ENCODE measurements around the gene GPR12. TPM values are rescaled to one million over a fixed set of nuclear protein-coding genes. Genes with fewer than 3 reads are reported as not detected.

The GPR12 gene
- polyA plus RNA-seq, 1 experiment, result not detected

DNA sequence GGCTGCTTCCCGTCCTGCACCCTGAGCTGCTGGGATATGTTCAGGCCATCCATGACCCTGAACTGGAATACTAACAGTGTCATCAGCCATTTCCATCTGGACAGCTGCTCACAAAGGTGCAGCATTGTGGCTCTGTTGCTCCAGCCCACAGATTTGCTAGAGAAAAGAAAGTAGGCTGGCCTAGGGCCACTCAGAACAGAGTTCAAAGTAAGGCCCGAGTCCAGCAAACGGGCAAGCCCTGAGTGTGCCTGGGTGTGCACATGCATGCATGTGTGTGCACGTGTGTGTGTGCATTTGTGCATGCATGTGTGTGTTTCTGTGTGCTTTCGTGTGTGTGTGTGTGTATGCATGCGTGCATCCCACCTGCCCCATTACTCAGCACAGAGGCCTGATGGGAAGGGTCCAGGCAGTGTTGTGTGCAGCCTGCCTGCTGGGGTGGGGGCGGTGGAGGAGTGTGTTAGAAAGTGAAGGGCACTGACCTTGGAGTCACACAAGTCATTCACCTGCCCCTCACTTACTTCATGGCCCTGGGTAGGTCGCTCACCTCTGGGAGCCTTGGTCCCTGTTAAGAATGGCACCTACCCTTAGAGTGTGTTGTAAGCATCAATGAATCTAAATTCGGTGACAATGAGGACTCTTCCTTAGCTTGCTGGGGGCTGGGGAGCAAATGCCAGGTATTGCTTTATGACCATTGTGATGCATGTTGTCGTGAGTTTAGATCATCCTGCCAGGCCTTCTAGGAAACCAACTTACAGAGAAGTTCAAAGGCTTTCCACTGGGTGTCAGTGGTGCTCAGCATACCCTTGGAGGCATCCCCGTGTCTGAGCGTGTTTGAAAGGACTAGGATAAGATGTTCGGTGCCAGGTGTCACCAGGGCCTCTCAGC, 53.2 kb downstream of the GPR12 start:
- Histone ChIP-seq H3K9me3 (ENCODE audit: control insufficient read depth, insufficient read depth, low read length) (no peaks in the 10 kb centered on the region), H3K27me3 (ENCODE audit: control insufficient read depth, insufficient read depth, low read length) (peaks cover 6% of the 10 kb centered on the region), H3K27ac (ENCODE audit: low read depth, low read length) (no peak overlapping the region), H3K4me3 (ENCODE audit: low read depth, low read length) (no peak overlapping the region)
- TF ChIP-seq, protein P1, sequence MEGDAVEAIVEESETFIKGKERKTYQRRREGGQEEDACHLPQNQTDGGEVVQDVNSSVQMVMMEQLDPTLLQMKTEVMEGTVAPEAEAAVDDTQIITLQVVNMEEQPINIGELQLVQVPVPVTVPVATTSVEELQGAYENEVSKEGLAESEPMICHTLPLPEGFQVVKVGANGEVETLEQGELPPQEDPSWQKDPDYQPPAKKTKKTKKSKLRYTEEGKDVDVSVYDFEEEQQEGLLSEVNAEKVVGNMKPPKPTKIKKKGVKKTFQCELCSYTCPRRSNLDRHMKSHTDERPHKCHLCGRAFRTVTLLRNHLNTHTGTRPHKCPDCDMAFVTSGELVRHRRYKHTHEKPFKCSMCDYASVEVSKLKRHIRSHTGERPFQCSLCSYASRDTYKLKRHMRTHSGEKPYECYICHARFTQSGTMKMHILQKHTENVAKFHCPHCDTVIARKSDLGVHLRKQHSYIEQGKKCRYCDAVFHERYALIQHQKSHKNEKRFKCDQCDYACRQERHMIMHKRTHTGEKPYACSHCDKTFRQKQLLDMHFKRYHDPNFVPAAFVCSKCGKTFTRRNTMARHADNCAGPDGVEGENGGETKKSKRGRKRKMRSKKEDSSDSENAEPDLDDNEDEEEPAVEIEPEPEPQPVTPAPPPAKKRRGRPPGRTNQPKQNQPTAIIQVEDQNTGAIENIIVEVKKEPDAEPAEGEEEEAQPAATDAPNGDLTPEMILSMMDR (IDR thresholded peaks at IDR 0.05; ENCODE audit: low read depth, low read length), result peak; percentile 65
- ChIA-PET POLR2A (no interaction called here), CTCF (interaction anchor here (0.6 to 4.3 kb wide), 8 partner anchors 9 to 789 kb away, joined by 3 to 33 read pairs (median 4); no protein-coding TSS in a partner anchor)
- peak; percentile 7 for DNase-seq (ENCODE audit: low read depth, low spot score)

DNA sequence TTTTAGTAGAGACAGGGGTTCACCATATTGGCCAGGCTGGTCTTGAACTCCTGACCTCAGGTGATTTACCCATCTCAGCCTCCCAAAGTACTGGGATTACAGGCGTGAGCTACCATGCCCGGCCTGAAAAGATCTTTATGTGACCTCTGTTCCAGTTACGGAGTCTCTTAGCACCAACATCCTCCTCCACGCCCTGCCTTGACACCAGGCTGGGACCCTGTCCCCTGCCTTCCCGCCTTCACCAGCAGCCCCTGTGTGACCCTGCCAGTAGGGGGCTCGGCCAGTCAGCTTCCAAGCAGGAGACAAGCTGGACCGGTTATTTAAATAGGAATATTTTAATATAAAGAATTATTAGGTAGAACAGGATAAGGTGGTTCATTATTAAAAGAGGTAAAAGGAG, 54.2 kb downstream of the GPR12 start:
- Histone ChIP-seq H3K9me3 (ENCODE audit: control insufficient read depth, insufficient read depth, low read length) (no peaks in the 10 kb centered on the region), H3K27ac (ENCODE audit: low read depth, low read length) (no peak overlapping the region), H3K27me3 (ENCODE audit: control insufficient read depth, insufficient read depth, low read length) (peaks cover 6% of the 10 kb centered on the region), H3K4me3 (ENCODE audit: low read depth, low read length) (no peak overlapping the region)
- ChIA-PET POLR2A (no interaction called here), CTCF (interaction anchor here (0.7 to 4.3 kb wide), 6 partner anchors 8 to 521 kb away, joined by 3 to 33 read pairs (median 5); no protein-coding TSS in a partner anchor)
- TF ChIP-seq, protein P1 (IDR thresholded peaks at IDR 0.05; ENCODE audit: low read depth, low read length), result no peak
- DNase-seq (ENCODE audit: low read depth, low spot score), result no peak

DNA sequence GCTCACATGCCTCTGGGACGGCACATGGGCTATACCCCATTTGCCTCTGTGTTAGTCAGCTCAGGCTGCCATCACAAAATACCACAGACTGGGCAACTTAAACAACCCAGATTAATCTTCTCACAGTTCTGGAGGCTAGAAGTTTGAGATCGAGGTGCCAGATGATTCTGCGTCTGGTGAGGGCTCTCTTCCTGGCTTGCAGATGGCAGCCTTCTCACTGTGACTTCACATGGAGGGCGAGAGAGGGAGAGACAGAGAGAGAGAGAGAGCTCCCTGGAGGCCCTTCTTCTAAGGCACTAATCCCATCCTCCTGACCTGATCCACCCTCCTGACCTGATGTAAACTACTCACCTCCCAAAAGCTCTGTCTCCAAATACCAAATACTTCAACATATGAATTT, 55.0 kb downstream of the GPR12 start:
- no peak overlapping the region for H3K27ac ChIP-seq (ENCODE audit: low read depth, low read length)
- no peak overlapping the region for H3K4me3 ChIP-seq (ENCODE audit: low read depth, low read length)
- H3K9me3 ChIP-seq (ENCODE audit: control insufficient read depth, insufficient read depth, low read length), result no peaks in the 10 kb centered on the region
- CTCF ChIA-PET, result interaction anchor here (1.4 to 4.3 kb wide), 3 partner anchors 208 to 520 kb away, joined by 4 to 33 read pairs (median 12); no protein-coding TSS in a partner anchor
- POLR2A ChIA-PET, result no interaction called here
- H3K27me3 ChIP-seq (ENCODE audit: control insufficient read depth, insufficient read depth, low read length), result peaks cover 6% of the 10 kb centered on the region
- DNase-seq (ENCODE audit: low read depth, low spot score), result no peak
- TF ChIP-seq, protein P1 (IDR thresholded peaks at IDR 0.05; ENCODE audit: low read depth, low read length), result no peak

Other genes starting within 250 kb of the GPR12 start
- gene WASF3, start 203.1 kb downstream of the GPR12 start, polyA plus RNA-seq (2011; rRNA removed), result 8.3 and 11.3 TPM in 2 replicates

Measured in AG04450 (cell line).